Astrocyte of the hippocampus (primary cell): Measurements from ENCODE around the gene FOXK1.

Experiments used
- DNase-seq: peaks from one replicate; pipeline ENCODE4 v3.0.0; 2011; ENCODE audit warnings: low read depth, low spot score

The FOXK1 gene

DNA sequence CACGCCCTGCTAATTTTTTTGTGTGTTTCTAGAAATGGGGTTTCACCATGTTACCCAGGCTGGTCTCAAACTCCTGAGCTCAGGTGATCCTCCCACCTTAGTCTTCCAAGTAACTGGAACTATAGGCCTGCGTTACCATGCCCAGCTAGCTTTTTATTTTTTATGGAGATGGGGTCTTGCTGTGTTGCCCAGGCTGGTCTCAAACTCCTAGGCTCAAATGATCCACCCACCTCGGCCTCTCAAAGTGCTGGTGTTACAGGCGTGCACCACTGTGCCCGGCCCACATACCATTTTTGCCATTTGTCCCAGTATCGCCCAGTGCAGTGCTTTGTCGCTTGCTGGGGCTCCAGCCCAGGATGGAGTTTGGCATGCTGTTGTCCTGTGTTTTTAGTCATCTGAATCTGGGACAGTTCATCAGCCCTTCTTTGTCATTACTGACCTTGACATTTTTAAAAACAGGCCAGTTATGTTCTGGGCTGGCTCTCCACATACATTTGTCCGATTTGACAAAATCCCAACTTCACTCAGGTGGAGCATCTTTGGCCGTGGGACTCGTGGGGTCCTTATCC lies 16.7 kb downstream of the FOXK1 start:
- no peak for DNase-seq

GRCh38 chr7:4699841-4700240 lies 17.7 kb downstream of the FOXK1 start:
- DNase-seq: peak; percentile 44

- peak; percentile 73 for DNase-seq
These were observed 18.6 kb downstream of the FOXK1 start for GRCh38 chr7:4700577-4701235.

GRCh38 chr7:4702961-4703512 lies 20.9 kb downstream of the FOXK1 start:
- no peak for DNase-seq

- no peak for DNase-seq
These were observed 21.4 kb downstream of the FOXK1 start for GRCh38 chr7:4703532-4703931.

GRCh38 chr7:4706384-4707216 lies 24.5 kb downstream of the FOXK1 start:
- DNase-seq: peak; percentile 66

GRCh38 chr7:4707217-4707741 lies 25.2 kb downstream of the FOXK1 start:
- peak; percentile 66 for DNase-seq

GRCh38 chr7:4707980-4708411 lies 25.9 kb downstream of the FOXK1 start:
- peak; percentile 41 for DNase-seq

DNA sequence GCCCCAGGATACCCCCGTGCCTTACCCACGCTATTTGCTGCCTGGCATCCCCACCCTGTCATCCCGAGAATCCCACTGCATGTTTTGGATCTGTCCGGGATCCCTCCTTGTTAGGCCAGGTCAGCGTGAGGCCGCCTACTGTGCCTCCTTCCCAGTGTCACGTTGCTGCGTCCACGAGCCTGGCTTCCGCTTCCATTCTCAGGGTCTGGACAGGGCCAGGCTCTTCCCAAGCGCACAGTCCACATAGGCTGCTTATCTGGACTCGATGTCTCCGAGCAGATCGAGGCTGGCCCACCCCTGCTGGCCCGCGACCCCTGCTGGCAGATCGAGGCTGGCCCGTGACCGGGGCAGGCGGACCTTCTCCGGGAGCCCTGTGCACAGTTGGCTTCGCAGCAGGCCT lies 27.1 kb downstream of the FOXK1 start:
- DNase-seq: no peak

- DNase-seq: no peak
These were observed 29.0 kb downstream of the FOXK1 start for GRCh38 chr7:4711093-4711492.

DNA sequence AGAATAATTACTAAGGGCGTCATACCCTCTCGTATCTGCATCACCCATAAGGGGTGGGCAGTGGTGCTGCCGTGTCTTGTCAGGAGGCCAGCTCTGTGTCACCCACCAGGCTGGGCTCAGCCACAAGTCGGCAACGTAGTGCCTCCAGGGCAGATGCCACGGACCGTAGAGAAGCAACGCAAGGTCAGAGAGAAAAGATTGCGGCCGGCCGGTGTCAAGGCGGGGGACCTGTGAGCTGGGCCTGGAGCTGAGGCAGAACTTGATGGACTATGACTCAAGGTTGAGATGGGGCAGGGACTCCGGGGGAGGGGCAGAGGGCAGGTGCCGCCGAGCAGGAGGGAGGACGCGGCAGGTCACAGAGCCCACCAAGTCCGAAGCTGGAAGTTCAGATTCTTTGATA lies 29.5 kb downstream of the FOXK1 start:
- DNase-seq: no peak

GRCh38 chr7:4712281-4713182 lies 30.4 kb downstream of the FOXK1 start:
- peak; percentile 36 for DNase-seq

DNA sequence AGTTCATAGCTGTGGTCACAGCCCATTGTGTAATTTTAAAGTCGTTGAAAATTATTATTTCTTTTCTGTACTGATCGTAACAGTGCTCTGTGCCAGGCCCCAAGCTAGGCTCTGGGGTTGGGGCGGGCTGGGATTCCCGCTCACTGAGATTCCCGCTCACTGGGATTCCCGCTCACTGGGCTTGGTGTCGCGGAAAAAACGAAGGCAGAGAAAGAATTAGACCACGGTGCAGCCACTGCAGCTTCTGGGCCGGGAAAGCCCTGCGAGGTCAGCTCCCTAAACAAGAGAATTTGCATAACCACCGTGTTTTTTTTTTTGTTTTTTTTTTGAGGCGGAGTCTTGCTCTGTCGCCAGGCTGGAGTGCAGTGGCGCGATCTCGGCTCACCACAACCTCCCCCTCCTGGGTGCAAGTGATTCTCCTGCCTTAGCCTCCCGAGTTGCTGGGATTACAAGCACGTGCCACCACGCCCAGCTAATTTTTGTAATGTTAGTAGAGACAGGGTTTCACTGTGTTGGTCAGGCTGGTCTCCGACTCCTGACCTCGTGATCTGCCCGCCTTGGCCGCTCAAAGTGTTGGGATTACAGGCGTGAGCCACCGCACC lies 31.2 kb downstream of the FOXK1 start:
- DNase-seq: peak; percentile 57

- DNase-seq: no peak
These were observed 32.1 kb downstream of the FOXK1 start for GRCh38 chr7:4714161-4714700.

GRCh38 chr7:4714767-4715409 lies 32.8 kb downstream of the FOXK1 start:
- no peak for DNase-seq

DNA sequence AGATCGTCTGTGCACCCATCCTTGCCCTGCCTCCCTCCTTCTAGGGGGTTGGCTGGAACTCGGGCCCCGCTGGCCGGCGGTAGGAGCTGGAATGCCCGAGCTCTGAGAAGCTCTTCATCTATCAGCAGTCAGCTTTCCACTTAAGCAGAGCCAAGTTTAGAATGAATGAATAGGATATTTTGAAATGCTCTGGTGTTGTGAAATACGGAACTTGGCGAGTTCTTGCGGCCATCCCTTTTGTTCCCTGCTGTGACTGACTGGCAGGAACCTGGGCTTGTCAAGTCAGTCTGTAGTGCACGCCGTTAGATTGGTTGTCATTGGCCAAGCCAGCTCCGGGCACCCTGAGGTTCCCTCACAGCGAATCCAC lies 33.3 kb downstream of the FOXK1 start:
- DNase-seq: peak; percentile 90

GRCh38 chr7:4716946-4717795 lies 35.1 kb downstream of the FOXK1 start:
- DNase-seq: no peak

DNA sequence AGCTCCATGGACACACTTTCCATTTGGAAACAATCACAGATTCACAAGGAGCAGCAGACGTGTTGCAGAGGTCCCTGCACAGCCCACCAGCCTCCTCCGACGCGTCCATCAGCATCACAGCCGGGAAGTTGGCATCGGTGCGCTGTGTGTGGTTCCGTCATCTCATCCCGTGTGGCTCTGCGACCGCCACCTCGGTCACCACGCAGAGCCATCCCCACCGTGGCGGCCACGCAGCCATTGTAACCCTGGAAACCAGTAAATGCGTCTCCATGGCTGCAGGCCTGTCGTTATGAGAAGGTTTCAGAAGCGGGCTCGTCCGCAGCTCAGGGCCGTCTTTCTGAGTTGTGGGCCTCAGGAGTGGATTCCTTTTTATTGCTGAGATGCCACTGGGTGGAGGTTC lies 36.0 kb downstream of the FOXK1 start:
- no peak for DNase-seq

DNA sequence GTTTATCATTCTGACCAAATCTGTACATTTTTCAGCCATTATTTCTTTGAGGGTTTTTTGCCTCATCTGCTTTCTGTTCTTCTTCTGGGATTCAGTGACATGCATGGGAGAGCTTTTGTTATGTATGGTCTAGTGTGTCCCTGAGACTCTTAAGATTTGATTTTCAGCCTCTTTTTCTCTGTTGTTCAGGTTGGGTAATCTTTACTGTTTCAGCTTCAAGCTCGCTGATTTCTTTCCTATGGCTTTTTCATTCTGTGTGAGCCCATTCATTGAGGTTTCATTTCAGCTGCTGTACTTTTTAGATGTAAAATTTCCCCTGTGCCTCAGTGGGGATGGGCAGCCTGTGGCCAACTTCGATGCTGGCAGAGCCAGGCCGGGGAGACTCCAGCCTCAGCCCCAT lies 38.1 kb downstream of the FOXK1 start:
- DNase-seq: no peak
